K562 (cell line): Measurements from ENCODE around the gene TREH. TPM values are rescaled to one million over a fixed set of nuclear protein-coding genes. Genes with fewer than 3 reads are reported as not detected.

ENCODE experiments used
- CREM ChIP-seq: IDR thresholded peaks from 2 replicates; pipeline ENCODE4 v1.6.1; 2014; ENCODE audit warnings: antibody characterized with exemption, low read depth
- EHMT2 ChIP-seq: fragments of 450-650 bp; IDR thresholded peaks from 2 replicates; pipeline ENCODE4 v1.6.1; 2018; ENCODE audit warnings: antibody characterized with exemption
- JUND ChIP-seq, 2 experiments: IDR thresholded peaks; 2 replicates in 1 of 2; 3 replicates in 1 of 2; pipeline ENCODE4 v1.6.1; 2011; ENCODE audit warnings: borderline replicate concordance in 2 of 2, low read depth in 2 of 2, low read length in 2 of 2, improper control_type of control experiment in 1 of 2, missing biosample characterization in 1 of 2, missing genetic modification characterization in 1 of 2, missing genetic modification reagents in 1 of 2
- NFYB ChIP-seq: IDR thresholded peaks from 2 replicates; pipeline ENCODE4 v1.6.1; 2011; ENCODE audit warnings: mild to moderate bottlenecking, moderate library complexity; ENCODE audit not compliant: insufficient read length; ENCODE audit errors: extremely low read depth
- SRSF9 ChIP-seq: fragments of 200-400 bp; formaldehyde crosslinking; IDR thresholded peaks from 2 replicates; pipeline ENCODE4 v1.6.1; 2017; ENCODE audit warnings: low read depth, low read length, borderline replicate concordance
- ZNF175 ChIP-seq: fragments of 200-800 bp; sonication (Bioruptor generic); IDR thresholded peaks from 2 replicates; pipeline ENCODE4 v1.6.1; 2016; ENCODE audit warnings: low read depth, mild to moderate bottlenecking, missing genetic modification characterization, missing compliant biosample characterization
- ZSCAN32 ChIP-seq: fragments of 450-650 bp; formaldehyde crosslinking; IDR thresholded peaks from 2 replicates; pipeline ENCODE4 v1.4.0; 2020; ENCODE audit warnings: mild to moderate bottlenecking, moderate library complexity
- polyA plus RNA-seq, 8 experiments: library from polyadenylated mRNA; depleted of rRNA in 4 of 8; stranded (reverse) in 5 of 8; unstranded in 3 of 8; fragments of >200 nt; fragmentation: Nextera tagmentation in 2 of 8; fragmentation: Illumina TruSeq in 1 of 8; extraction: Ambion mirVana in 2 of 8; extraction: Trizol in 1 of 8; gene quantifications; 2 replicates each; pipeline versions ENCODE4 v1.2.1 to v1.2.3, GENCODE V29; 2011 to 2014; ENCODE audit warnings: inconsistent platforms in 1 of 8, missing spikeins in 1 of 8
- total RNA-seq, 7 experiments: library from RNA; depleted of rRNA in 6 of 7; stranded (reverse); fragments of >200 nt in 6 of 7; fragmentation: Illumina TruSeq in 2 of 7; extraction: Trizol in 2 of 7; gene quantifications; 2 replicates each; pipeline versions ENCODE4 v1.2.1 to v1.2.3, GENCODE V29; 2011 to 2021; ENCODE audit warnings: low replicate concordance in 1 of 7
- TF ChIP-seq, protein P1 (sequence below), 2 experiments: fragments of 450-650 bp; formaldehyde crosslinking in 1 of 2; IDR thresholded peaks; 2 replicates each; pipeline versions ENCODE4 v1.4.0 to v1.6.1; 2014 to 2020; ENCODE audit warnings: mild to moderate bottlenecking in 2 of 2, borderline replicate concordance in 1 of 2, low read depth in 1 of 2
- TF ChIP-seq, protein P2 (sequence below): fragments of 250-450 bp; sonication (Bioruptor Pico); IDR thresholded peaks from 2 replicates; pipeline ENCODE4 v1.4.0; 2020; ENCODE audit warnings: mild to moderate bottlenecking, moderate library complexity, borderline replicate concordance
- TF ChIP-seq, protein P3 (sequence below): sonication (generic); formaldehyde crosslinking; IDR thresholded peaks from 2 replicates; pipeline ENCODE4 v1.9.0; 2022; ENCODE audit warnings: mild to moderate bottlenecking, missing genetic modification reagents

Gene TREH
- total and polyA plus RNA-seq, 9 of the 15 experiments (the other 6 are each of a cell fraction or from before 2014, with no cell fraction given), result 0.09 to 0.20 (median 0.11) TPM; not detected in 6

DNA sequence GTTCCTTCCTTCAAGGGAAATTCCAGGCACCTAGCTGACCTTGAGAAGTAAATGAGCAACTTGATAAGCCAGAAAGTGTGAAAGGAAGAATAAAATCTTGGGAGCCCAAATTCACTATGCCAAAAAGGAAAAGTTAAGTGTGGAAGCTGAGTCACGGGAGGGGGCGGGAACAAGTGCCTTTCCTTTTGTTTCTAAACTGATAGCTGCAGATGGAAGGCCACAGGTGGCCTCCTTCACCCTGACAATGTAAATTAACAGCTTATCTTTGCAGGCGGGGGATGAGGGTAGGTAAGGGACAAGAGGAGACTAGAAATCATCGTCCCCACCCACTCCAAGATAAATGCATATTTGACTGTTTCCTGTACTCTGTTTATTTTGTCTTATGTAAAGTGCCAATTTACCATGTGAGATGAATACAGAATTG lies 36.4 kb upstream of the TREH start (continued):
- TF ChIP-seq, protein P1, sequence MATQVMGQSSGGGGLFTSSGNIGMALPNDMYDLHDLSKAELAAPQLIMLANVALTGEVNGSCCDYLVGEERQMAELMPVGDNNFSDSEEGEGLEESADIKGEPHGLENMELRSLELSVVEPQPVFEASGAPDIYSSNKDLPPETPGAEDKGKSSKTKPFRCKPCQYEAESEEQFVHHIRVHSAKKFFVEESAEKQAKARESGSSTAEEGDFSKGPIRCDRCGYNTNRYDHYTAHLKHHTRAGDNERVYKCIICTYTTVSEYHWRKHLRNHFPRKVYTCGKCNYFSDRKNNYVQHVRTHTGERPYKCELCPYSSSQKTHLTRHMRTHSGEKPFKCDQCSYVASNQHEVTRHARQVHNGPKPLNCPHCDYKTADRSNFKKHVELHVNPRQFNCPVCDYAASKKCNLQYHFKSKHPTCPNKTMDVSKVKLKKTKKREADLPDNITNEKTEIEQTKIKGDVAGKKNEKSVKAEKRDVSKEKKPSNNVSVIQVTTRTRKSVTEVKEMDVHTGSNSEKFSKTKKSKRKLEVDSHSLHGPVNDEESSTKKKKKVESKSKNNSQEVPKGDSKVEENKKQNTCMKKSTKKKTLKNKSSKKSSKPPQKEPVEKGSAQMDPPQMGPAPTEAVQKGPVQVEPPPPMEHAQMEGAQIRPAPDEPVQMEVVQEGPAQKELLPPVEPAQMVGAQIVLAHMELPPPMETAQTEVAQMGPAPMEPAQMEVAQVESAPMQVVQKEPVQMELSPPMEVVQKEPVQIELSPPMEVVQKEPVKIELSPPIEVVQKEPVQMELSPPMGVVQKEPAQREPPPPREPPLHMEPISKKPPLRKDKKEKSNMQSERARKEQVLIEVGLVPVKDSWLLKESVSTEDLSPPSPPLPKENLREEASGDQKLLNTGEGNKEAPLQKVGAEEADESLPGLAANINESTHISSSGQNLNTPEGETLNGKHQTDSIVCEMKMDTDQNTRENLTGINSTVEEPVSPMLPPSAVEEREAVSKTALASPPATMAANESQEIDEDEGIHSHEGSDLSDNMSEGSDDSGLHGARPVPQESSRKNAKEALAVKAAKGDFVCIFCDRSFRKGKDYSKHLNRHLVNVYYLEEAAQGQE (IDR thresholded peaks at IDR 0.05; ENCODE audit: borderline replicate concordance), result no peak
- TF ChIP-seq, protein P1 (CRISPR knock-in tag; IDR thresholded peaks at IDR 0.05; ENCODE audit: low read depth), result no peak
- TF ChIP-seq SRSF9, result no peak
- TF ChIP-seq NFYB, result no peak
- TF ChIP-seq ZSCAN32 (CRISPR knock-in tag), result no peak
- no peak for TF ChIP-seq EHMT2
- TF ChIP-seq JUND (IDR thresholded peaks at IDR 0.05; ENCODE audit: borderline replicate concordance, low read depth, low read length), result peak; percentile 63; the same call in 1 of the 2 replicates
- peak; percentile 32; the same call in 1 of the 3 replicates for TF ChIP-seq JUND (tag; IDR thresholded peaks at IDR 0.05; ENCODE audit: borderline replicate concordance, low read depth, low read length)
- TF ChIP-seq, protein P2, sequence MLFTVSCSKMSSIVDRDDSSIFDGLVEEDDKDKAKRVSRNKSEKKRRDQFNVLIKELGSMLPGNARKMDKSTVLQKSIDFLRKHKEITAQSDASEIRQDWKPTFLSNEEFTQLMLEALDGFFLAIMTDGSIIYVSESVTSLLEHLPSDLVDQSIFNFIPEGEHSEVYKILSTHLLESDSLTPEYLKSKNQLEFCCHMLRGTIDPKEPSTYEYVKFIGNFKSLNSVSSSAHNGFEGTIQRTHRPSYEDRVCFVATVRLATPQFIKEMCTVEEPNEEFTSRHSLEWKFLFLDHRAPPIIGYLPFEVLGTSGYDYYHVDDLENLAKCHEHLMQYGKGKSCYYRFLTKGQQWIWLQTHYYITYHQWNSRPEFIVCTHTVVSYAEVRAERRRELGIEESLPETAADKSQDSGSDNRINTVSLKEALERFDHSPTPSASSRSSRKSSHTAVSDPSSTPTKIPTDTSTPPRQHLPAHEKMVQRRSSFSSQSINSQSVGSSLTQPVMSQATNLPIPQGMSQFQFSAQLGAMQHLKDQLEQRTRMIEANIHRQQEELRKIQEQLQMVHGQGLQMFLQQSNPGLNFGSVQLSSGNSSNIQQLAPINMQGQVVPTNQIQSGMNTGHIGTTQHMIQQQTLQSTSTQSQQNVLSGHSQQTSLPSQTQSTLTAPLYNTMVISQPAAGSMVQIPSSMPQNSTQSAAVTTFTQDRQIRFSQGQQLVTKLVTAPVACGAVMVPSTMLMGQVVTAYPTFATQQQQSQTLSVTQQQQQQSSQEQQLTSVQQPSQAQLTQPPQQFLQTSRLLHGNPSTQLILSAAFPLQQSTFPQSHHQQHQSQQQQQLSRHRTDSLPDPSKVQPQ (CRISPR knock-in tag), result no peak
- peak; percentile 46; the same call in 1 of the 2 replicates for TF ChIP-seq CREM
- no peak for TF ChIP-seq ZNF175 (CRISPR knock-in tag)
- TF ChIP-seq, protein P3, sequence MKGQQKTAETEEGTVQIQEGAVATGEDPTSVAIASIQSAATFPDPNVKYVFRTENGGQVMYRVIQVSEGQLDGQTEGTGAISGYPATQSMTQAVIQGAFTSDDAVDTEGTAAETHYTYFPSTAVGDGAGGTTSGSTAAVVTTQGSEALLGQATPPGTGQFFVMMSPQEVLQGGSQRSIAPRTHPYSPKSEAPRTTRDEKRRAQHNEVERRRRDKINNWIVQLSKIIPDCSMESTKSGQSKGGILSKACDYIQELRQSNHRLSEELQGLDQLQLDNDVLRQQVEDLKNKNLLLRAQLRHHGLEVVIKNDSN (CRISPR knock-in tag), result no peak
